Fibroblast of peridontal ligament (primary cell): Measurements from ENCODE around the gene FNDC3B.
A peak's percentile ranks its signal among the peaks of the same experiment; 100 is the strongest.

ENCODE experiments used
- DNase-seq: peaks from one replicate; pipeline ENCODE4 v3.0.0-alpha.2; 2010; ENCODE audit errors: extremely low read depth

The FNDC3B gene

GRCh38 chr3:172391592-172392302 is 352.4 kb downstream of the FNDC3B start:
- DNase-seq = peak; percentile 93

DNA sequence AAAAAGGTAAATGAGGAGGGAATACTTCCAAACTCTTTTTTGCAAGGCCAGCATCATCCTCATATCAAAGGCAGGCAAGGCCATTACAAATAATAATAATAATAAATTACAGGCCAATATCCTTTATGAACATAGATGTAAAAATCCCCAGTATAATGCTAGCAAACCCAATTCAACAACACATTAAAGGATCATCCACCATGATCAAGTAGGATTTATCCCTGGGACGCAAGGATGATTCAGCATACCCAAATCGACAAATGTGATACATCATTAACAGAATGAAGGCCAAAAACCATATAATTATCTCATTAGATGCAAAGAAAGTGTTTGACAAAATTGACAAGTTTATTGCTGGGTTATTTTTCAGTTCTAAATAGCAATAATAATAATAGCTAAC is 355.3 kb downstream of the FNDC3B start:
- DNase-seq = no peak

DNA sequence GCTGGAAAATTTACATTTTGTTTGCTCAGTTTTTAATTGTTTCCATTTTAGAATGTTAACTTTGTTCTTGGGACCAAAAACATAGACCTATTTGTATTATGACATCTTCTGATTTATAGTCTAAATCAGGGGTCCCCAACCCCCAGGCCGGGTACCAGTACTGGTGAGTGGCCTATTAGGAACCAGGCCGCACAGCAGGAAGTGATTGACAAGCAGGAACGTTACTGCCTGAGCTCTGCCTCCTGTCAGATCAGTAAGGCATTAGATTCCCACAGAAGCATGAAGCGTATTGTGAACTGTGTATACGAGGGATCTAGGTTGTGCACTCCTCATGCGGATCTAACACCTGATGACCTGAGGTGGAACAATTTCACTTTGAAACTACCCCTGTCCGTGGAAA is 357.0 kb downstream of the FNDC3B start:
- no peak for DNase-seq

GRCh38 chr3:172397716-172398405 is 358.5 kb downstream of the FNDC3B start:
- DNase-seq = peak; percentile 56

DNA sequence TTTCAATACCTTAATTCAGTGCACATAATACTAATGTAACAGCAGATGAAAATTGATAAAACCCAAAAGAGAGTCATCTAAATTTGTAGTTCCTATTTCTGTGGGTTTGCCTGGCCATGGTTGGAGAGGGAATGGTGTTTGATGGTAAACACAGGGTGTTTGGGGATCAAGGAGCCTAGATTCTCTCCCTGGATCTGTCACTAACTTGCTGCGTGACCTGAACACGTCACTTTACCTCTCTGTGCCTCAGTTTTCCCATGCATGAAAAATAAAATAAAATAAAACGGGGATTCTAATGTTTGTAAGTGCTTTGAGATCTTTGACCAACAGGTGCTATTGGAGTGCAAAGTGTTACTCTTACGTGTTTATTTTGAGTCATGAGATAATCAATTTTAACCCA is 359.1 kb downstream of the FNDC3B start:
- no peak for DNase-seq

- no peak for DNase-seq
Observed at GRCh38 chr3:172402090-172402489, 362.7 kb downstream of the FNDC3B start.

GRCh38 chr3:172402892-172403643 is 363.7 kb downstream of the FNDC3B start:
- no peak for DNase-seq

DNA sequence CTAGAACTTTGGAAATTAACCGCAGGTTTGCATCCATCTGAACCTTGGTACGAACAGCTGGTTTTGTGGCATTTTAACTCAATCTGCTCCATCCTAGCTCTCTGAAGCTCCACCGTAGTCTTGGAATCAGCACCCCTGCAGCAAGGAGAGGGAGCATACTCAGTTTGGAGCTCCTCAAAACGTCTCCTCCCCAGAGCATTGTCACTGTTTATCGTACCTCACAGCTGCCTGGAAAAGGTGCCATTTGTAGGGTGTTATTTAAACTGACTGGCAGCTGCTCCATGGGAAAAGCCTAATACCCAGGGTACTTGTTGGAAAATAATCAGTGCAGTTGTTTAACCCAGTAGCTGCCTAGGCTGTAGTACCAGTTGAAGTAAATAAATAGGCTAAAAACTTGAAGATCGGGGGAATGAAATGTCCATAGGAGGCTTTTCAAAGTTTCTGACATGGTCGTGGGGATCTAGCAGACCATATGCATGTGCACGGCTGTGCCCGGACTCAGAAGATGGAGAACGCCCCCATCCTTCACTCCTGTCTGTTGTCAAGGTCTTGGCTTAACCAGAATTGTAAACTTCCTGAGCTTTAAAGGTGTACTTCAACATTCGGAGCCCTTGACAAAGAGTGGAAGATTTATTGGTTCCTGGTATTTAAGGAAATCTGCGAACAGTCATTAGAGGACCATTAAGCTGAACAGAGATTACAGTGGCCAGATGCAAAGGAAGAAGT is 365.0 kb downstream of the FNDC3B start:
- no peak for DNase-seq

DNA sequence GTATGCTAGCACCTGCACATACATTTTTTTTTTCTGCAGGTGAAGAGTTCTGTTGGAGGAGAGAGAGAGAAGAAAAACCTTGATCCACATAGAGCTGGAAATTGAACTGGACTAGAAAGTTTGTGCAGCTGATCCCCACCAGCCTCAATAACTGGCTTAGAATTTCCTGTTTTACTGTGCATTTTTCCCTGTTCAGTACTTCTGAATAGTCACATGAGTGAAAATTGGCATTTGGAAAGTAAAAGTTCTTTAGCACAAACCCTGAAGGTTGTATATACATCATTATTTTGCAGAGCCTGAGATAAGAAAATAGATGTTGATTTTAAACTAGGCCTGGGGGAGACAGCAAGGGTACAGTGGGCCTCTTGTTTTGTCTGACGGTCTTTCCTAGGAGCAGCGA is 366.5 kb downstream of the FNDC3B start:
- DNase-seq = no peak

DNA sequence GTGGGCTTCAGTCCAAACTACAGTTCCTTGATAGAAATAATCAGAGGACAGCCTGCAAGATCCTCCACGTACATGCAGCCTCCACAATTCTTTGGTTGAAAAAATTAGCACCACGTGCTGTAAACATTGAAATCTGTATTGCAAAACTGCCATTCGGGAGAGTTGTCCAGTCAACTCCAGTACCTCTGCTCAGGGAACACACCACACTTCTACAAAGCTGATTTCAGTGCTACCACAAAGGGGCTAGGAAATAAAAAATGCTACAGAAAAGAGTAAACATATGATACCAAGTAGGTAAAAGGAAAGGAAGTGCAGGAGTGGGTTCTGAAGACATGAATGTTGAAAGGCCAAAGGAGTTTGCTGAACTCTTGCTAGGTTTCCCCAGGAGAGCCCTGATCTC is 368.5 kb downstream of the FNDC3B start:
- no peak for DNase-seq

GRCh38 chr3:172410702-172411477 is 371.5 kb downstream of the FNDC3B start:
- no peak for DNase-seq

DNA sequence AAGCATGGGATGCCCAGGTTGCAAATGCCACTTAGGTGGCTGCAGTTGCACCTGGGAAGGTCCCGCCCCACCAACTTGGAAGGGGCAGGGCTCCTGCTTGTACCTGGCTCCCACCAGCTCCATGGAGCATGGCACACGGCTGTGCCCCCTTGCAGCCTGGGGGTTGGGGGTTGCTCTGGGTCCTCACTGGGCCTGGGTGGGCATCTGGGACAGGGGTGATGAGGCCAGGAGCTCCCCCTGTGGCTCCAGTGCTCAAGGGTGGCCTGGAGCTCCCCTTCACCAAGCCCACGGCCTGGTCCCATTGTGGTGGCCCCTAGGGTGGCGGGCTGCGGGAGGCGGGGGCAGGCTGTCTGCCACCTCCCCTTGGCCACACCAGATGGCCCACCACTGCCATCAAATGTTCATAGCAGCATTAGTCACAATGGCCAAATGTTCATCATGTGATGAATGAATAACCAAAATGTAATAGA is 372.1 kb downstream of the FNDC3B start:
- no peak for DNase-seq

GRCh38 chr3:172415323-172415722 is 375.9 kb downstream of the FNDC3B start:
- no peak for DNase-seq

- no peak for DNase-seq
Observed at GRCh38 chr3:172437713-172438112, 398.3 kb downstream of the FNDC3B start.

GRCh38 chr3:172438186-172438585 is 398.8 kb downstream of the FNDC3B start:
- DNase-seq = no peak

DNA sequence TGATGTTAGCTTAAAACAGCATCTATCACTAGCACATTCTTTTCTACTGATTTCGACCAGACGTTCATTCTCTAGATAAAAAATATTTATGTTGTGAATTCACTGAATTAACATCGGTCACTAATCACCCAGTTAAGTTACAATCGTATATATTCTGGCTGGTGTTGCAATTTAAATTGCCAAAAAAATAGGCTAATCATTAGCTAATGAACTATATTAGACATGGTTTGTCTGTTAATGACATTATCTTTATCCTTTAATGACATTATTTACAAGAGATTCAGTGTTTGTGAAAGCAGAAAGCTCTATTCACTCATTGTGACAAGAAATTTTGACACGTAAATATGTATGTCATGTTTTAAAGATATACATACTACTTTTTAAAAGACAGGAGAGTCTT is 402.2 kb downstream of the FNDC3B start:
- DNase-seq = no peak

DNA sequence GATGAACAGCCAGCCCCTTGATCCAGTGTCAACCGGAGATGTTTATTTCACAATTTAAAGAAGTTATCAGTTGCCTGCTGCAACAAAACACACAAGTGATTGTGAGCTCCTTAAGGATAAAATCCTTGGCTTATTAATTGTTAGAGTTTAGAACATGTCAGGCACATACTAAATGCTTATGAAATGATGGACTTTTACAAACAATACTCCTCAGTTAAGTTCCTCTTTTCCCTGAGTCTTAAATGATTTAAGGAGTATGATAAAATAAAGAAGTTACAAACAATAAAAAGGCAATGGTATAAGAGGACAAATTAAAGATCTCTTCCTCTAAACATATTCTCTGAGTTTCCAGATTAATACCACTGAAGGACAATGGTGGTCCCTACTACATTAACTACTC is 403.2 kb downstream of the FNDC3B start:
- DNase-seq = no peak

DNA sequence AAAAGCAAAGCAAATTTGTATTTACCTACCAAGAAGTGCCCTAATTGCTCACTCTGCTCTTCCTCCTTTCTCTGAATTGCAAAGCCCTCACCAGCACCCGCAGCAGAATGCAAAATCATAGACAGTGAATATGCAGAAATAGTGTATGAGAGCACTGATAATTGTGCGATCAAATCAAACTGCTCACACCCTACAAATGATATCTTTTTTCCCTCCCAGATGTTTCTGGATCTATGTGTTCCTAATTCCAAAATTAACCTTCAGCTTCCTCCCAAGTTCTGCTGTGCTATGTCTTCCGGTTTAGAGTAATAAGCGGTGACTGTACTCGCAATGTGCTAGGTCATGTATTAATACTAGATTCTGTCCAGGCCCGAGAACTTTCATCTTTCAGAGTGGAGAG is 405.4 kb downstream of the FNDC3B start:
- no peak for DNase-seq

DNA sequence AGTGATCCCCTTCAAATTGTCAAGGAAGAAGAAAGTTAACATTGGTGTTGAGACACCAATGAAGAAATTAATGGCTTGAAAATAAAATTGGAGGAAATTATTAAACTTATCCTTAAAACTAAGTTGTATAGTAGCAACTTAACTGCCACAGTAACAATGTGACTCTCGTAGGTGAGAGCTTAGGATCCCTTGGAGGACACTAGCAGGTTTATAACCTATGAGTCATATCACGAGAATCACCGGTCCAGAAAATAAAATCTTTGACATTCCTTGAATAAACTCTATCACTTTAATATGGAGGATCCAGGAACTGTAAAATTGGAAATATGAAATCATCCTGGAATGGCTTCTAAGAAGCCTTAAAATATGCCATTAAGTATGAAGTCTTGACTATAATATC is 406.8 kb downstream of the FNDC3B start:
- DNase-seq = no peak

GRCh38 chr3:172447611-172448579 is 408.5 kb downstream of the FNDC3B start, which contains the start of gene GHSR:
GHSR (minus strand) TSS chr3:172448456; CDS start chr3:172448413, 43 bp downstream.
- no peak for DNase-seq
